Ovary (tissue), 3 donors: Measurements from ENCODE around the gene MARK3.

ENCODE experiments used
- CTCF ChIP-seq, 3 donors: fragments of 450-650 bp in 2 of 3; fragments of 200-600 bp in 1 of 3; IDR thresholded peaks; one replicate each; pipeline versions ENCODE4 v1.5.1 to v1.8.0; 2016 to 2022; ENCODE audit warnings: antibody characterized with exemption in 3 of 3, mild to moderate bottlenecking in 1 of 3
- EP300 ChIP-seq: sonication (generic); formaldehyde crosslinking; IDR thresholded peaks from one replicate; pipeline ENCODE4 v1.6.1; 2017; ENCODE audit warnings: antibody characterized with exemption
- POLR2A ChIP-seq: fragments of 450-650 bp; IDR thresholded peaks from one replicate; pipeline ENCODE4 v1.6.1; 2017; ENCODE audit warnings: antibody characterized with exemption, mild to moderate bottlenecking, moderate library complexity
- donor health status: DM: no; HTN: no; CAD: no.

- TF ChIP-seq POLR2A (no peak), CTCF (IDR thresholded peaks at IDR 0.05) (no peak), EP300 (no peak)
Observed at GRCh38 chr14:103483600-103483999, 98.4 kb downstream of the MARK3 start.
